Uterus (tissue), 2 donors: ENCODE data around the gene ABCA1.

Experiments used
- POLR2A ChIP-seq, 2 donors: fragments of 450-650 bp; IDR thresholded peaks; one replicate each; pipeline ENCODE4 v1.6.1; 2016; ENCODE audit warnings: antibody characterized with exemption in 2 of 2, mild to moderate bottlenecking in 1 of 2, moderate library complexity in 1 of 2
- TF ChIP-seq, protein P1 (sequence below), 4 experiments: fragments of 200-600 bp in 2 of 4; fragments of 450-650 bp in 2 of 4; sonication (generic) in 2 of 4; IDR thresholded peaks; one replicate each; pipeline ENCODE4 v1.5.1; 2016 to 2019; ENCODE audit warnings: antibody characterized with exemption in 4 of 4, mild to moderate bottlenecking in 2 of 4, moderate library complexity in 1 of 4

- TF ChIP-seq, protein P1, sequence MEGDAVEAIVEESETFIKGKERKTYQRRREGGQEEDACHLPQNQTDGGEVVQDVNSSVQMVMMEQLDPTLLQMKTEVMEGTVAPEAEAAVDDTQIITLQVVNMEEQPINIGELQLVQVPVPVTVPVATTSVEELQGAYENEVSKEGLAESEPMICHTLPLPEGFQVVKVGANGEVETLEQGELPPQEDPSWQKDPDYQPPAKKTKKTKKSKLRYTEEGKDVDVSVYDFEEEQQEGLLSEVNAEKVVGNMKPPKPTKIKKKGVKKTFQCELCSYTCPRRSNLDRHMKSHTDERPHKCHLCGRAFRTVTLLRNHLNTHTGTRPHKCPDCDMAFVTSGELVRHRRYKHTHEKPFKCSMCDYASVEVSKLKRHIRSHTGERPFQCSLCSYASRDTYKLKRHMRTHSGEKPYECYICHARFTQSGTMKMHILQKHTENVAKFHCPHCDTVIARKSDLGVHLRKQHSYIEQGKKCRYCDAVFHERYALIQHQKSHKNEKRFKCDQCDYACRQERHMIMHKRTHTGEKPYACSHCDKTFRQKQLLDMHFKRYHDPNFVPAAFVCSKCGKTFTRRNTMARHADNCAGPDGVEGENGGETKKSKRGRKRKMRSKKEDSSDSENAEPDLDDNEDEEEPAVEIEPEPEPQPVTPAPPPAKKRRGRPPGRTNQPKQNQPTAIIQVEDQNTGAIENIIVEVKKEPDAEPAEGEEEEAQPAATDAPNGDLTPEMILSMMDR (IDR thresholded peaks at IDR 0.05): no peak
- no peak for TF ChIP-seq POLR2A (IDR thresholded peaks at IDR 0.05)
These were observed 22.6 kb downstream of the ABCA1 start for GRCh38 chr9:104905153-104905901.
